Mononuclear cell (primary cell): ENCODE data around the gene ITGB2. TPM values are rescaled to one million over a fixed set of nuclear protein-coding genes. Genes with fewer than 3 reads are reported as not detected.

Experiments
- H3K27me3 ChIP-seq: 2 replicates; pipeline ENCODE4 v1.6.0; 2011; ENCODE audit warnings: low read length, control low read depth; ENCODE audit not compliant: insufficient read depth
- H3K4me1 ChIP-seq: 2 replicates; pipeline ENCODE4 v1.5.1; 2011; ENCODE audit warnings: mild to moderate bottlenecking, low read length, control low read depth; ENCODE audit not compliant: insufficient read depth
- H3K4me3 ChIP-seq: 2 replicates; pipeline ENCODE4 v1.5.1; 2011; ENCODE audit warnings: mild to moderate bottlenecking, low read length, moderate library complexity
- H3K9me3 ChIP-seq: 2 replicates; pipeline ENCODE4 v1.5.1; 2011; ENCODE audit warnings: low read depth, mild to moderate bottlenecking, control low read depth, low read length
- total RNA-seq: library from RNA; depleted of rRNA; stranded (reverse); fragments of >200 nt; gene quantifications from one replicate; pipeline ENCODE4 v1.2.3, GENCODE V29; 2012

The ITGB2 gene
- total RNA-seq, 1 donor = 761 TPM

DNA sequence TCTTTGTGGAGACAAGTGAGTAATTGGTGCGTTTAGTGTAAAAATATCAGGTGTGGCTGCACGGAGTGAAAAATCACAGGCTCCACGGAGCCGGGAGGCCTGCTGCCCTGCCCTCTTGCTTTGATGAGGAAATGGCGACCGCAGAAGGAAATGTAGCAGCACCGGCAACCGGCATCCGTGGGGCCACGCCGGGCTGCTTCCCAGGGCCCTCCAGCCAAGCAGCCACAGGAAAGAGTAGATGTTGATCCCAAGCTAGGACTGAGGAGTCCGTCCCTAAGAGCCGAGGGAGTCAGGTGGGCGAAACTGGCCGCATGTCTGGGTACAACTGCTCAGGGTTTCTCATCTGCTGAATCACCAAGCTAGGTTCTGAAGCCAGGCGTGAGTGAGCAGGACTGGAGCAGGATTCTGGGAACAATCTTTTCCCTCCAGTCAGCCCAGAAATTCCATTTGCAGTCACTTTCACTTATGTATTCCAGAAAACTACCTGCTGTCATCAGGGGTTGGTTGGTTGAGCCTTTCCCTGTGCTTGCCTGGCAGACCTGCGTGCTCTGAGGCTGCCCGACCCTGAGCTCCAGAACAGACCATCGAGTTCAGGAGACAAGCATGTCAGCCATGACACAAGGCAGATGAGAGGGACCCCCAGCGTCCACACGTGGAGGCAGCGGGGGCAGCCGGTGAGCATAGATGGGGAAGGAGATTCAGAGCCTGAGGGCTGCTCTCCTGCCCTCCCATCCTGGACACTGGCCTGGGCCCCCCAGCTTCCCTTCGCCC, 5.8 kb upstream of the ITGB2 start:
- Histone ChIP-seq H3K27me3 (no peaks in the 10 kb centered on the region), H3K9me3 (no peaks in the 10 kb centered on the region), H3K4me3 (peak overlapping the region; percentile 59), H3K4me1 (peaks cover 98% of the 10 kb centered on the region)

DNA sequence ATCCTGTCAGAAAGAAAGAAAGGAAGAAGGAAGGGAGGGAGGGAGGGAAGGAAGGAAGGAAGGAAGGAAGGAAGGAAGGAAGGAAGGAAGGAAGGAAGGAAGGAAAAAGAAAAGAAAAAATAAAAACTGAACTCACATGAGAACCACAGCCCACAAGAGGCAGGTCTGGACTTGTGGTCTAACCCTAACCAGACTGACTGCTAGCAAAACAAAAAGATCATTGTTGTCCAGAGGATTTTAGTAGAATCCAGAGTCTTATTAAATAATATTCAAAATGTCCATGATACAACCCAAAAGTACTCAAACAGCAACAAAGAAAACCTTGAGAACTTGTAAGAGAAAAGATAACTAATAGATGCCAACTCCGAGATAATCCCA, 4.7 kb upstream of the ITGB2 start:
- no peaks in the 10 kb centered on the region for H3K9me3 ChIP-seq
- no peaks in the 10 kb centered on the region for H3K27me3 ChIP-seq
- H3K4me1 ChIP-seq = peaks cover 94% of the 10 kb centered on the region
- no peak overlapping the region for H3K4me3 ChIP-seq

DNA sequence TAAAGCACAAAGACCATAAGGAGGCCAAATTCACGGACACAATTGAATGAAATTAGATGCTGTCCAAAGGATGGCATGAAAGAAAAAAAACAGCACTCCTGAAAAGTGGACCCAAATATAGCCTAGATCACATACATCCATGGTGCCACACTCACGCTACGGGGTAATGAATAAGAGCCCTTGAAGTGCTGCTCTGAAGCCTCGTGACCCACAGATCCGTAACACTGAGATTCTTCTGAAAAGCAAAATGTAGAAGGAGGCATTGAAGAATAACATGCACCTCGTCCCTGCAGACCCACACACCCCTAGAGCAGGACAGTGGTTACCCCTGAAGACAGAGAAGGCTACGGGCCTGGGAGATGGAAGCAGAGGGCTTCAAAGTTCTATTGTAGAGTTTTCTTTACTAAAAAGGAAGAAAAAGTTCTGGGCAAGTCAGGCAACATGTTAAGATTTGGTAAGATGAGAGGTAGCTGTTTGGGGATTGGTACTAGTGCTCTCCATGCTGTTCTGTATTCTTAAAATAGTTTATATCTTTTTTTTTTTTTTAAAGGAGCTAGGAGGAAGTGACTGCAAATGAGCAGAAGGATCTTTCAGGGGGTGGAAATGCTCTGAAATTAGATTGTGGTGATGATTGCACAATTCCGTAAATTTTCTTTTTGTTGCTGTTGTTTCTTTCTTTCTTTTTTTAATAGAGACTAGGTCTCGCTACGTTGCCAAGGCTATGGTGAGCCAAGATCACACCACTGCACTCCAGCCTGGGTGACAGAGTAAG, 4.1 kb upstream of the ITGB2 start:
- Histone ChIP-seq H3K9me3 (no peaks in the 10 kb centered on the region), H3K4me3 (no peak overlapping the region), H3K27me3 (no peaks in the 10 kb centered on the region), H3K4me1 (peaks cover 89% of the 10 kb centered on the region)

DNA sequence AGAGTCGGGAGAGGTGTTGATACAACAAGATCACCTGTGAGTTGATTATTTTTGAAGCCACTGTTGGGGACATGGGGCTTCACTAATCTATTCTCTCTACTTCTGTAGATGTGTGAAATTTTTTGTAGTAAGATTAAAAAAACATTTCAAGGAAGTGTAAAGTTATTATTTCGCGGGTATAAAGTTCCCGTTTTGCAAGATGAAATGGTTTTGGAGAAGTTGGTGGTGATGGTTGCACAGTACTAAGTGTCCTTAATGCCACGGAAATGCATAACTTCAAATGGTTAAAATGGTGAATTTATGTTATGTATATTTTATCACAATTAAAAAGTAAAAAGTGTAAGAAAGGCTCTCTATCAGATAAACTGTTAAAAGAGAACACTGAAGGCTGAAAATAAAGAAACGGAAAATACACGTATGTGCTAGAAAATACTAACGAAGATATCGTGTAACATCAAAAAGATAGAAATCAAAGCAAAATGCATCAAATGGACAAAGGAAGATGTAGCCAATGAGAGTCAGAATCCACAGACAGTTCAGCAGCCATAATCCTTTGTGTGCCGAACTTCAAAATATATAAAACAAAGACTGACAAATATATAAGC, 2.9 kb upstream of the ITGB2 start:
- no peaks in the 10 kb centered on the region for H3K27me3 ChIP-seq
- peaks cover 84% of the 10 kb centered on the region for H3K4me1 ChIP-seq
- H3K4me3 ChIP-seq = no peak overlapping the region
- H3K9me3 ChIP-seq = no peaks in the 10 kb centered on the region

DNA sequence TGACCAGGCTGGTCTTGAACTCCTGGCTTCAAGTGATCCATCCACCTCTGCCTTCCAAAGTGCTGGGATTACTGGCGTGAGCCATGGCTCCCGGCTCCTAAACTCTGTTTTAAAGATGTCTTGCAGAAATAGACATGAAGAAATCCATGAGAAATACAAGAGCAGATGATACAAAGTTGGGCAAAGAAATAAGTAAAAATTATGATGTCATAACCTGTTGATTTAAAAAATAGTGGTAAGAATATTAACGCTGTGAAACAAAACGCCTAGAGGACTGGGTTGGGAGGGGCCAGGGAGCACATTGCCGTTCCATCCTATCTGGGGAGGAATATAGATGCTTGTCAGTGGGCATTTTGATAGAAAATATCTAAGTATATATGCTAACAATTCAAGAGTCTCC, 1.2 kb upstream of the ITGB2 start:
- Histone ChIP-seq H3K9me3 (no peaks in the 10 kb centered on the region), H3K4me1 (peaks cover 86% of the 10 kb centered on the region), H3K4me3 (peak overlapping the region; percentile 80), H3K27me3 (no peaks in the 10 kb centered on the region)

DNA sequence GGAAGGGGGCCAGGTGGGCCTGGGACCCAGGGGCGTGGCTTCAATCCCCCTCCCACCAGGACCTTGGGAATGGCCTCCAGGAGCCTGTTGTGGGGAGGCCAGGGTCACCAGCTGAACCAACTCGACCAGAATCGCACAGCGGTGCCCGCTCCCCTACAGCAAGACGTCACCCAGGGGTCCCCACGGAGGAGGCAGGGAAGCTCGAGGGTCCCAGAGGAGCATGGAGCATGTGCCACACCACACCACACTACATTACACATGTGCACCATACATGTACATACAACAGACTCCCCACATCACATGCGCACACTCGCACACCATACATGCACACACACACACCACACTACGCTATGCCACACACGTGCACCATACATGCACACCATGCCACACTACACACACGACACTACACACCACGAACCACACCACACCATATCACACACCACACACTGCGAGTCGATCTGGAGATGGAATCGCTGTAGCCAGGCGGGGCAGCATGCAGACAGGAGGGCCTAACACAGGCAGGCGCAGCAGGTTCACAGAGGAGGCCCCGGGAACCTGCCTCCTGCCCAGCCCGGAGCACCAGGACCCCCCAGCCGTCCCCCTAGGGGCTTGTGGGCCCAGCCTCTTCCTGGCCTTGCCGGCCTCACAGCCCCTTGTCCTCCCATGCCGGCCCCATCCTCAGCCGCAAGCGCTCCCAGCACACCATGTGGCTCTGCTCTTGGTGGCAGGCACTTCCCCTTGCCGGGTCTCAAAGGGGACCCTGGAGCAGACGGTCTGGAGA, 596 bp downstream of the ITGB2 start:
- peak overlapping the region; percentile 80 for H3K4me3 ChIP-seq

DNA sequence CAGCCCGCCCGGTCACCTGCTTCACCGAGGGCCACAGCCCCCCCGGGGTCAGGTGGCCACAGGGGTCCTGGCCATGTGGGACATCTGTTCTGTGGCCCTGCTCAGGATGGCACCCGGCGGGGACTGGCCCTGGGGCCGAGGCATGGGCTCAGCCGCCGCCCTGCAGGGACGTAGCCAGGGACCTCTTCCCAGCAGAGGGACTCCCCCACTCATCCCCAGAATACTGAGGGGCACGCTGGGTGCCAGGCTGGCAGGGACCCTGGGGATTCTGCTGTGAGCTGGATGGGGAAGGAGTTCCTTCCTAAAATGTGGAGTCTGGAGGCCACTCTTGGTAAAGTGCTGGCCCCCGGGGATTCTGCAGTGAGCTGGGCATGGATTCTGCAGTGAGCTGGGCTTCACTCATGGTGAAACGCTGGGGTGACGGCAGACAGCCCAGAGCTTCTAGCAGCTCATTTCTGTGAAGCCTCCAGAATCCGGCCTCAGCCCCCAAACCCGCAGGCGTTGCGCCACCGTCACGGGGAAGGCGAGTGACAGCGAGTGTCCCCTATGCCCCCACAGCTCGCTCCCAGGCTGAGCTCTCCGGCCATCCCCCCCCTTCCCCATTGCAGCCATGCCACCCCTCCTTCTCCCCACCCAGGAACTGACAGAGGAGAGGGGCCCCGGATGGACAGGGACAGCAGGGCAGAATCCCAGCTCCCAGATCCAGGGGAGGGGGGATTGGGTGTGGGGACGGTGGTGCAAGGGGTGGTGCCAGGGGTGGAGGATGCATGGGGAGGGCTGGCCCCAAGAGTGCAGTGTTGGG, 1.4 kb downstream of the ITGB2 start:
- Histone ChIP-seq H3K9me3 (no peaks in the 10 kb centered on the region), H3K4me3 (peak overlapping the region; percentile 80), H3K4me1 (peaks cover 86% of the 10 kb centered on the region), H3K27me3 (no peaks in the 10 kb centered on the region)

More for the DNA sequence above, 596 bp downstream of the ITGB2 start:
- Histone ChIP-seq H3K4me1 (peaks cover 86% of the 10 kb centered on the region), H3K9me3 (no peaks in the 10 kb centered on the region), H3K27me3 (no peaks in the 10 kb centered on the region)

DNA sequence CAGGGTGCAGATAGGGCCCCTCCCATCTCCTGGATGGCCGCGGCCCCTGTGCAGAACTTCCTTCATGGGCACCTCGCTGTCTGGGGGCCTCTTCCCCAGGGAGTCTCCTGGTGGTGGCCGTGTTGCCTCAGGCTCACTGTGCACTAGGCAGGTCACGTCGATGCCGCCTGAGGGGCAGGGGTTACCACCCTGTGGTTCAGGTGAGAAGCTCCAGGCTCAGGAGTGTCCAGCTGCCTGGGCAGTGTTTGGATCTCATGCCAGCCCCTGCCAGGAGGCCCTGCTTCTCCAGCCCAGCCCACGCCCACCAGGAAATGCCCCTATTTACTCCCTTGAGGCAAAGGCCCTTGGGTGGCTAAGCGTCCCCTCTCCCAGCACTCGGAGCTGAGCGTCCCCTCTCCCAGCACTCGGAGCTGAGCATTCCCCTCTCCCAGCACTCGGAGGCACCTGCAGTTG, 2.1 kb downstream of the ITGB2 start:
- peak overlapping the region; percentile 80 for H3K4me3 ChIP-seq
- no peaks in the 10 kb centered on the region for H3K27me3 ChIP-seq
- H3K4me1 ChIP-seq = peaks cover 86% of the 10 kb centered on the region

DNA sequence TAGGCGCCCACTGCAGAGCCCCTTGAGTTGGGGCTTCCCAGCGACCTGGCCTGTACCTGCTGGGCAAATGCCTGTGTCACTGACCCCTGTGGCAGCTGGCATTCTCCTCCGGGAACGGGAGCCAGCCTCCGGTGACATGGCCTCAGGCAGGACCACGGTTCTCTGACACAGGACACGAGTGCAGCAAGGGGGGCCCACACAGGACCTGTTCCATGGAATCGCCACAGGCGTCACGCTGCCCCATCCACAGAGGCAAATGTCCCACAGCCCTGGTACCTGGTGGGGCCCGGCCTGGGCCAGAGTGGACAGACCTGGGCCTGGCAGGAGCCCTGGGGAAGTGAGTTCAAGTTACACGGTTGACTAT, 2.6 kb downstream of the ITGB2 start:
- Histone ChIP-seq H3K4me1 (peaks cover 86% of the 10 kb centered on the region), H3K27me3 (no peaks in the 10 kb centered on the region), H3K9me3 (no peaks in the 10 kb centered on the region), H3K4me3 (peak overlapping the region; percentile 80)

More for the DNA sequence above, 2.1 kb downstream of the ITGB2 start:
- no peaks in the 10 kb centered on the region for H3K9me3 ChIP-seq

DNA sequence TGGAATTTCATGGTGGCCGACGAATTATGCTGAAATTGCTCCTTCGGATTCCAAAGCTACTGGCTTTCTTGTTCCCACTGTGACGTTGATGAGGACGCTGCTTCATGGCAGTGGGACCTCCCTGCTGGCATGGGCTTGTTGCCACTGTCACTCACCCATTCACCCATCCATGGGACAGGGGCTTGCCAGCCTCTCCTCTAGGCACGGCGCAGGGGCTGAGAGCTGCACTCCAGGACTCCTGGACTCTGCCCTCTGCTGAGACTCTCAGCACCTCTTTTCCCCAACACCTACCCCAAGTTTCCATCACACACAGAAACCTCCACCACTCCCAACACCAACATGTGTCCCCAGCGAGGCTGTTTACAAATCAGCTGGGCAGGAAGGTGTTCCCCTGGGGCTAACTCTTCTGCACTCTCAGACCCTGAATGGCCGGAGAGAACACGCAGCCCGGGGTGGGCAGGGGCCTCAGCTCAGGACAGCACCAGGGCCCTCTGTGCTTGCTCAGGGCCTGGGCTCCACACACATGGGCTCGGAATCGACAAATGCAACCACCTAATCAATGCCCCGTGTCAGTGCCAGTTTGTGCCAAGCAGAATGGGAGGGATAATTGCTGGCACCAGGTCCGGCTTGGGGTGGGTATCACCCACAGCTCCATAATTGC, 3.1 kb downstream of the ITGB2 start:
- H3K4me1 ChIP-seq = peaks cover 85% of the 10 kb centered on the region
- H3K27me3 ChIP-seq = no peaks in the 10 kb centered on the region
- no peaks in the 10 kb centered on the region for H3K9me3 ChIP-seq
- no peak overlapping the region for H3K4me3 ChIP-seq

DNA sequence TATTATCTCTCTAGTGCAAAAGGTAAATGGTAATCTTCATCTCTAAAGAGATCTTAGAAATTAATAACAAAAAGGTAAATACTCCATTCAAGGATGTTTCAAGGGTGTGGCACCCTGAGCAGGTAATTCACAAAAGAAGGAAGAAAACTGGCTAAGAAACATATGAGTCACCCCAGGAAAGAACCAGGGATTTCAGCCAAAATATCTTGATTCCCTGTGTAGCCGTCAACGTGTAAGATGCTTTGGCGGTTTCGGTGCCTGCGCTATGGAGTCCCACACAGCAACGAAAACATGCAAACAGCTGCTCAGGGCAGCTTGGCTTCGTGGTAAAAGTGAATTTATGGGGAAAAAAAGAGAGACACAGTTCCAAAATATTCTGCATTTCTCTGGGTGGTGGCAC, 3.7 kb downstream of the ITGB2 start:
- no peak overlapping the region for H3K4me3 ChIP-seq

DNA sequence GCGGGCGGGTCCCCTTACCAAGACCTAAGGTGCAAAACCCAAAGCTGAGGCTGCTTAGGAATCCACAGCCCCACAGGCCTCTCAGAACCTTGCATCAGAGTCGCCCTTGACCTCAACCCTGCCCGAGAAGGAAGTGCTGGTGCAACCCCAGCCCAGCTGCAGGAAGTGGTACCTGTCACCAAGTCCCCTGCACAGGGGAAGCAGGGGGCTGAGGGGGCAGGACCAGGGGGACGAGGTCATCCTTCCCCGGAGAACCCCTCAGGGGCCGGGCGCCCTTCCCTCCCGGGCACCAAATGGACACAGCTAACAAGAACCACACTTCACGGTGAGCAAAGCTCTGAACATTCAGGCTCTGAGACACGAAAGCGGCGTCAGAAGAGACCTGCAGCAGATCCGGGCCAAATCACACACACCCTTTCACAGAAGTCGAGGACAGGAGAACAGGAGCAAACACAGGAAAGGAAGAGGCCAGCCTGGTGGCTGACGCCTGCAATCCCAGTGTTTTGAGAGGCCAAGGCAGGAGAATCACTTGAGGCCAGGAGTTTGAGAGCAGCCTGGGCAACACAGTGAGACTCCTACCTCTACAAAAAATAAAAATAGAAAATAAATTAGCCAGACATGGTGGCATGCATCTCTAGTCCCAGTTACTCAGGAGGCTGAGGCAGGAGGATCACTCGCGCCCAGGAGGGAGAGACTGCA, 6.4 kb downstream of the ITGB2 start:
- Histone ChIP-seq H3K4me1 (peaks cover 99% of the 10 kb centered on the region), H3K4me3 (peak overlapping the region; percentile 33), H3K9me3 (no peaks in the 10 kb centered on the region), H3K27me3 (no peaks in the 10 kb centered on the region)

More for the DNA sequence above, 3.7 kb downstream of the ITGB2 start:
- peaks cover 85% of the 10 kb centered on the region for H3K4me1 ChIP-seq
- H3K27me3 ChIP-seq = no peaks in the 10 kb centered on the region
- no peaks in the 10 kb centered on the region for H3K9me3 ChIP-seq

DNA sequence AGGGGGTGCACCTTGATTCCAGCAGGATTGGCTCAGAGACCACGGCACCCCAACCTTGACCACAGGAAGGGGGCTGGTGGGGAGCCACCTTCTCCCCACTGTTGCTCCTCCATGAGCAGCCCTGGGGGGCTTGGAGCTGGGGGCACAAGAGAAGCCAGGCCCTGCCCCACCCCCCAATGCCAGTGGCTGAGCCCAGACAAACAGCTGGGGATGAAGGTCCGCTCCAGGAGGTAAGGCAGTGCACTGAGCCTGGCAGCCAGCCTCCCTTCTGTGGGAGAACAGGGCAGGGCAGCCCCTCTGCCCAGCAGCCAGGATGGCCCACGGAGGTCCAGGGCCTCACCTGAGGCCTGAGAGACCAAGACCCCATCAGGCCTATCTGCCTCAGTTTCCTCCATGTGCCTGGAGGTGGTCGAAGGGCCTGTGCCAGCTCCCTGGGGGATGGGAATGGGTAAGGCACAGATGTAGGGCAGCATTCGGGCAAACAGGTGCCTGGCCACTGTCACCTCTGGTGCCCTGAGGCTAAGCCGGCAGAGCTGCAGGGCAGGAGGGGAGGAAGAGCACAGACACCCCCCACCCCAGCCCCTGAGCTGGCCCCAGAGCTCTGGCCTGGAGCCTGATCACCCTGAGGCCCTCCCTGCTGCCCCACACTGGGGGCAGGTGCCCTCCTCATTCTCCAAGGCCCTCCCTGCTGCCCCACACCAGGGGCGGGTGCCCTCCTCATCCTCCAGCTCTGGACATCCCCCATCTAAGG, 7.1 kb downstream of the ITGB2 start:
- Histone ChIP-seq H3K4me3 (peak overlapping the region; percentile 33), H3K27me3 (no peaks in the 10 kb centered on the region), H3K4me1 (peaks cover 99% of the 10 kb centered on the region), H3K9me3 (no peaks in the 10 kb centered on the region)
